Stimulated activated CD8-positive, alpha-beta memory T cell treated with anti-CD3 and anti-CD28 coated beads, Interleukin-12 subunit alpha, Interleukin-12 subunit beta, amount 100 ng/mL, for 24 hours (primary cell): Measurements from ENCODE around the gene HSD3B2.
"Not testable (repeated sequence)": the region's sequence is repeated elsewhere in the genome, so short reads cannot be mapped to it uniquely, and the experiment has no call there.

Experiments used
- DNase-seq: peaks from one replicate; pipeline ENCODE4 v3.0.0-alpha.2; 2020; ENCODE audit errors: extremely low read depth

HSD3B2 gene

DNA sequence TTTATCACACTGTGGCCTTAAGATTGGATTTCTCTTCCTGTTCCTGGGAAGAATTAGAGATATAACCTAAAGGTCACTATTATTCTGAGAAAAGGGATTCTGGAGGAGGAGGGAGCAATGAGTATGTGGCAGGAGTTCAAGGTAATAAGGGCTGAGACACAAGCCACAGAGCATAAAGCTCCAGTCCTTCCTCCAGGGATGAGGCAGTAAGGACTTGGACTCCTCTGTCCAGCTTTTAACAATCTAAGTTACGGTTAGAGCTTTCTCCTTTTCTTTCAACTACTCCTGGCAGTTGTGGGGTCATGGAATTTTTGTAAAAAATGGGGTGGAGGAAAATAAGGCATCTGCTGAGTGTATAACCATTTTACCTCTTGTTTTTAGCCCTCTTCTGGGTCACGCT is at the start of gene HSD3B2:
TSS of gene HSD3B2 (plus strand) at position 201 of the 400 bp plus-strand sequence. CDS start 270 bp downstream, outside the sequence.
- no peak for DNase-seq

- no peak for DNase-seq
Measured at GRCh38 chr1:119366424-119366823, 48.5 kb upstream of the HSD3B2 start.

- DNase-seq, result no peak
Measured at GRCh38 chr1:119367432-119368124, 47.4 kb upstream of the HSD3B2 start.

DNA sequence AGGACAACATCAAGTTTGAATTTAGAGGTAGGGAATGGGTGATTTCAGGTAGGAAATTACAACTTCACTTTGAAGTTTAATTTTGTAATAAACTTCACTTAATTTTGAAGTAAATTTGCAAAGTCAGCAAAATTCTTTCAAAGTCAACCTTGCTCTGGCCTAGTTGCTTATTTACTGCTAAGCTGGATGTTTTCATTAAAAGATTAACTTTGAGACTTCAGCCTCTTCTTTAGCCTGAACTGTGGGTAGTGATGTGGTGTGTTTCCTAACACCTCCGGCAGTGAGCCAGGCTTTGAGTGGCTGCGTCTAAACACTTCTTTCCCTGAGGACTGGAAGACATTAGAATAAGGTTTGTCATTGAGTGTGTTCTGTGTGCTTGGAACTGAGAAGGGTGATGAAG is 46.4 kb upstream of the HSD3B2 start, which contains the start of gene HAO2:
TSS of gene HAO2 (plus strand) at position 232 of the 400 bp plus-strand sequence. CDS start 12,301 bp downstream, outside the sequence.
- no peak for DNase-seq

DNA sequence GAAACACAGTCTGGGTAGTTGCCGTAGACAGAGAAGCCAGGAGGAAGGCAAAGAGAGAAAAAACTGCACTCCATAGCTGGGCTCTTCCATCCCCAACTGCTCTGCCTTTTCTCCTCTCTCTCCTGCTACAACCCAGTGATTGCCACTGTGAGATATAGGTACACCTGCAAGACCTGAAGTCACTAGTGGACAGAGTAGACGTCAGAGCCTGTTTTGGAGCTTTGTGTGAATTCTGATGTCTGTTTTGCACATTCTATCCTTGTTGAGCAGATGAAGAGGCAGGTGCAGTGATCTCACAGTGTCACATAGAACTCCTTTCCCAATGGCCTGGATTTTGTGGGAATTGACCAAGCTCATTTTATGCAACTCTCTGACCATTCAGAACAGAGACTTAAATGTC is 44.2 kb upstream of the HSD3B2 start:
- DNase-seq, result no peak

- DNase-seq, result no peak
Measured at GRCh38 chr1:119371815-119372214, 43.1 kb upstream of the HSD3B2 start.

GRCh38 chr1:119372503-119373086 is 42.4 kb upstream of the HSD3B2 start:
- DNase-seq, result no peak

DNA sequence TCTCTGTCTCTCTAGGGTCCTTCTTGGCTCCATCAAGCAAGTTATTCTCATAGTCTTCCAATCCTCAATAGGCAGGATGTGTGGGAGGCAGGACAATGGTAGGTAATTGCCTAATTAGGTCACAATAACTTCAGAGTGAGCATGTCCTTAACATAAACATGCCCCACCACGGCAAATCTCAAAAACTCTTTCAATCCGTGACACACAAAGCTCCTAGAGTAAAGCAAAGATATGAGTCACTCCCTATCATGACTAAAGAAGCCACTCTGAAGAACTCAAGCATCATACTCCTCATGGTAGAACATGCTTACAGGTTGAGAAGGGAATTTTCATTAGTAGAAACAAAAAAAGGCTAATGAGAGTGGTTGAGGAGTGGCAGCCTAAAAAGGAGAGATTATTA is 41.5 kb upstream of the HSD3B2 start:
- DNase-seq, result no peak

DNA sequence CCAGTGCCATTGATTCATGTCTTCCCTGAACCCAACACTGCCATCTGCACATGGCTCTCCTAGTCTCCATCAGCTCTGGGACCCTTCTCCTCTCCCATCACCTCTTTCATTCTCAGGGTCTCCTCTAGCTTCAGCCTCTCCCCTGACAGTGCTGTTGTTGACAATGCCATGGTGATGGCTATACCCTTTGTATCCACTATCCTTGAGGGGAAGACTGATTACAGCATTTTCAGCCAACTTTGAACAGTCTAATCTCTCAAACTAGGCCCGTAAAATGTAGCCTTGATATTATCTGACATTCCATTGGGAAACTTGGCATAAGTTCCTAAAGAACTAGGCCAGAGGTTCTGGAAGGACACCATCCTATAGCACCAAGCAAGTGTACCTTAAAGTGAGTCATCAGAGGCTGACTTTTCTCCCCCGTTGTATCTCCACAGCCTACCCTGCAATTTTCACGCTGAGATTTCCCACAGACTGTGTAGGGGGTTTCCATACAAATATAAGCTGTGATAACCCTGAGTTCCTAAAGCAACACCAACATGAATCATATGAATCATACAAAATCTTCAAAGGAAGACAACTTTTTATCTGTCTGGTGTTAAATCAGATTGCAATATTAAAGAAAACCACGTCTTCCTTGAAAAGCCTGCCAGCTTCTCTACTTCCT is 40.6 kb upstream of the HSD3B2 start:
- DNase-seq, result no peak

GRCh38 chr1:119375366-119375765 is 39.6 kb upstream of the HSD3B2 start:
- DNase-seq, result no peak

- DNase-seq, result no peak
Measured at GRCh38 chr1:119376594-119376993, 38.4 kb upstream of the HSD3B2 start.

GRCh38 chr1:119377594-119377993 is 37.4 kb upstream of the HSD3B2 start:
- not testable (repeated sequence) for DNase-seq

- no peak for DNase-seq
Measured at GRCh38 chr1:119379117-119379516, 35.8 kb upstream of the HSD3B2 start.

DNA sequence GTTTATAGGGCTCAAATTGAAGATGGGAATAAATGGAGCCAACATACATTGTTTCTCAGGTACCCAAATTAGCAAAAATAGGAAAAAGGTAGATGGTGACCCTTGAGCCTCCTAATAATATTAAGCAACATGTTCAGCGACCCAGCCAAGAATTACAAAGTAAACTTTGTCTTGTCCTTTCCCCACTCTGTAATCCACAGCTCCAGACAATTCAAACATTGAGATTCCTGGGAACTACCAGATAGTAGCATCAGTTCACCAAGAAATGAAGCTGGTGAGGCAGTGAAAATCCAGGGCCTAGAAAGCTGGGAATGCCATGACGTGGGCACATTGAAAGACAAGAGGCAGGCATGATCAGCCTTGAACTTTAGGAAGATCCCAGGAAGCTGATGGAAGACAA is 34.6 kb upstream of the HSD3B2 start:
- DNase-seq, result no peak

- DNase-seq, result no peak
Measured at GRCh38 chr1:119380983-119381662, 33.8 kb upstream of the HSD3B2 start.

- no peak for DNase-seq
Measured at GRCh38 chr1:119384591-119384990, 30.4 kb upstream of the HSD3B2 start.

GRCh38 chr1:119385650-119386049 is 29.3 kb upstream of the HSD3B2 start:
- DNase-seq, result no peak

GRCh38 chr1:119387858-119388257 is 27.1 kb upstream of the HSD3B2 start:
- DNase-seq, result no peak

DNA sequence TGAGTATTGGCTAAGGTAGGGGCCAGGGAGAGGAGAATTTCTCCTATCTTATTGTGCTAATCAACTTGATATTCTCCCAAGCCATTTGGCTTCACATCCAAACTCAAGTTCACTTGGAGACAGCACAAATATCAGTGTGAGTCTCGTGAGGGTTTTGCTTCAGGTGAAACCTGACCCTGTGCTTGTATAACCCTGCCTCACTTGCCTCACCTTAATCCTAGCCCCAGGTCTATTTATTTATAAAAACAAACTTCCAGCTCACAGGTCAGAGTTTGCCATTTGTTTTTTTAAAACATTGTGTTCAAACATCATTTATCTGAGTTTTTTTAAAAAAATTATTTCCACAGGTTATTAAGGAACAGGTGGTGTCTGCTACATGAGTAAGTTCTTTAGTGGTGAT is 26.5 kb upstream of the HSD3B2 start:
- DNase-seq, result no peak

GRCh38 chr1:119390526-119390925 is 24.4 kb upstream of the HSD3B2 start:
- no peak for DNase-seq

GRCh38 chr1:119391749-119392148 is 23.2 kb upstream of the HSD3B2 start:
- DNase-seq, result no peak

GRCh38 chr1:119394085-119394484 is 20.9 kb upstream of the HSD3B2 start:
- no peak for DNase-seq
